ENCODE measurements around the gene FFAR1.

The FFAR1 gene

GRCh38 chr19:35347171-35347929, at the start of gene FFAR1:
FFAR1 (plus strand) TSS chr19:35347902; CDS start chr19:35351552, 3,650 bp downstream.
- Histone ChIP-seq H3K9me3 (ENCODE audit: control insufficient read depth in 1 of 2, low read length in 2 of 2) (no peaks in the 10 kb centered on the region), H3K4me1 (ENCODE audit: control insufficient read depth in 1 of 2, insufficient read depth in 2 of 2, low read length in 2 of 2) (no peaks in the 10 kb centered on the region), H3K27ac (ENCODE audit: low read length) (no peak within 1 kb of the TSS), H3K36me3 (ENCODE audit: control insufficient read depth in 1 of 2, insufficient read depth in 2 of 2, low read length in 2 of 2) (no peaks in the 10 kb centered on the region), H3K4me3 (ENCODE audit: low read depth in 1 of 2, low read length in 2 of 2) (no peak within 1 kb of the TSS), H3K27me3 (ENCODE audit: low read depth, low read length) (no peaks in the 10 kb centered on the region)

GRCh38 chr19:35297922-35298321, 49.8 kb upstream of the FFAR1 start:
- no peak overlapping the region for H3K27ac ChIP-seq (ENCODE audit: low read length)
- H3K4me1 ChIP-seq (ENCODE audit: control insufficient read depth in 1 of 2, insufficient read depth in 2 of 2, low read length in 2 of 2): no peaks in the 10 kb centered on the region
- H3K36me3 ChIP-seq (ENCODE audit: control insufficient read depth in 1 of 2, insufficient read depth in 2 of 2, low read length in 2 of 2): no peaks in the 10 kb centered on the region
- peaks cover 17% of the 10 kb centered on the region for H3K27me3 ChIP-seq (ENCODE audit: low read depth, low read length)
- H3K9me3 ChIP-seq (ENCODE audit: control insufficient read depth in 1 of 2, low read length in 2 of 2): no peaks in the 10 kb centered on the region
- H3K4me3 ChIP-seq (ENCODE audit: low read depth in 1 of 2, low read length in 2 of 2): no peak overlapping the region

- H3K4me3 ChIP-seq (ENCODE audit: low read depth in 1 of 2, low read length in 2 of 2): no peak overlapping the region
- H3K4me1 ChIP-seq (ENCODE audit: control insufficient read depth in 1 of 2, insufficient read depth in 2 of 2, low read length in 2 of 2): no peaks in the 10 kb centered on the region
- H3K36me3 ChIP-seq (ENCODE audit: control insufficient read depth in 1 of 2, insufficient read depth in 2 of 2, low read length in 2 of 2): no peaks in the 10 kb centered on the region
- peaks cover 17% of the 10 kb centered on the region for H3K27me3 ChIP-seq (ENCODE audit: low read depth, low read length)
- H3K9me3 ChIP-seq (ENCODE audit: control insufficient read depth in 1 of 2, low read length in 2 of 2): no peaks in the 10 kb centered on the region
- no peak overlapping the region for H3K27ac ChIP-seq (ENCODE audit: low read length)
These were observed 49.1 kb upstream of the FFAR1 start for GRCh38 chr19:35298561-35298972.

- no peak overlapping the region for H3K27ac ChIP-seq (ENCODE audit: low read length)
- no peak overlapping the region for H3K4me3 ChIP-seq (ENCODE audit: low read depth in 1 of 2, low read length in 2 of 2)
- peaks cover 17% of the 10 kb centered on the region for H3K27me3 ChIP-seq (ENCODE audit: low read depth, low read length)
- no peaks in the 10 kb centered on the region for H3K4me1 ChIP-seq (ENCODE audit: control insufficient read depth in 1 of 2, insufficient read depth in 2 of 2, low read length in 2 of 2)
- H3K36me3 ChIP-seq (ENCODE audit: control insufficient read depth in 1 of 2, insufficient read depth in 2 of 2, low read length in 2 of 2): no peaks in the 10 kb centered on the region
- no peaks in the 10 kb centered on the region for H3K9me3 ChIP-seq (ENCODE audit: control insufficient read depth in 1 of 2, low read length in 2 of 2)
These were observed 48.0 kb upstream of the FFAR1 start for GRCh38 chr19:35299523-35300338.

- no peaks in the 10 kb centered on the region for H3K9me3 ChIP-seq (ENCODE audit: control insufficient read depth in 1 of 2, low read length in 2 of 2)
- no peaks in the 10 kb centered on the region for H3K36me3 ChIP-seq (ENCODE audit: control insufficient read depth in 1 of 2, insufficient read depth in 2 of 2, low read length in 2 of 2)
- H3K4me1 ChIP-seq (ENCODE audit: control insufficient read depth in 1 of 2, insufficient read depth in 2 of 2, low read length in 2 of 2): no peaks in the 10 kb centered on the region
- H3K4me3 ChIP-seq (ENCODE audit: low read depth in 1 of 2, low read length in 2 of 2): no peak overlapping the region
- no peak overlapping the region for H3K27ac ChIP-seq (ENCODE audit: low read length)
- peaks cover 17% of the 10 kb centered on the region for H3K27me3 ChIP-seq (ENCODE audit: low read depth, low read length)
These were observed 47.4 kb upstream of the FFAR1 start for GRCh38 chr19:35300339-35300649.

GRCh38 chr19:35301961-35302360, 45.7 kb upstream of the FFAR1 start:
- Histone ChIP-seq H3K4me3 (ENCODE audit: low read depth in 1 of 2, low read length in 2 of 2) (no peak overlapping the region), H3K27ac (ENCODE audit: low read length) (no peak overlapping the region), H3K4me1 (ENCODE audit: control insufficient read depth in 1 of 2, insufficient read depth in 2 of 2, low read length in 2 of 2) (no peaks in the 10 kb centered on the region), H3K9me3 (ENCODE audit: control insufficient read depth in 1 of 2, low read length in 2 of 2) (no peaks in the 10 kb centered on the region), H3K36me3 (ENCODE audit: control insufficient read depth in 1 of 2, insufficient read depth in 2 of 2, low read length in 2 of 2) (no peaks in the 10 kb centered on the region), H3K27me3 (ENCODE audit: low read depth, low read length) (peaks cover 16% of the 10 kb centered on the region)

- Histone ChIP-seq H3K4me1 (ENCODE audit: control insufficient read depth in 1 of 2, insufficient read depth in 2 of 2, low read length in 2 of 2) (no peaks in the 10 kb centered on the region), H3K4me3 (ENCODE audit: low read depth in 1 of 2, low read length in 2 of 2) (no peak overlapping the region), H3K27me3 (ENCODE audit: low read depth, low read length) (peaks cover 11% of the 10 kb centered on the region), H3K27ac (ENCODE audit: low read length) (no peak overlapping the region), H3K9me3 (ENCODE audit: control insufficient read depth in 1 of 2, low read length in 2 of 2) (no peaks in the 10 kb centered on the region), H3K36me3 (ENCODE audit: control insufficient read depth in 1 of 2, insufficient read depth in 2 of 2, low read length in 2 of 2) (no peaks in the 10 kb centered on the region)
These were observed 45.3 kb upstream of the FFAR1 start for GRCh38 chr19:35302446-35302845.

- Histone ChIP-seq H3K27ac (ENCODE audit: low read length) (no peak overlapping the region), H3K27me3 (ENCODE audit: low read depth, low read length) (peaks cover 2% of the 10 kb centered on the region), H3K4me3 (ENCODE audit: low read depth in 1 of 2, low read length in 2 of 2) (no peak overlapping the region), H3K9me3 (ENCODE audit: control insufficient read depth in 1 of 2, low read length in 2 of 2) (no peaks in the 10 kb centered on the region), H3K36me3 (ENCODE audit: control insufficient read depth in 1 of 2, insufficient read depth in 2 of 2, low read length in 2 of 2) (no peaks in the 10 kb centered on the region), H3K4me1 (ENCODE audit: control insufficient read depth in 1 of 2, insufficient read depth in 2 of 2, low read length in 2 of 2) (no peaks in the 10 kb centered on the region)
These were observed 44.3 kb upstream of the FFAR1 start for GRCh38 chr19:35303357-35303915.

GRCh38 chr19:35304036-35304435, 43.7 kb upstream of the FFAR1 start:
- Histone ChIP-seq H3K4me3 (ENCODE audit: low read depth in 1 of 2, low read length in 2 of 2) (no peak overlapping the region), H3K4me1 (ENCODE audit: control insufficient read depth in 1 of 2, insufficient read depth in 2 of 2, low read length in 2 of 2) (no peaks in the 10 kb centered on the region), H3K27ac (ENCODE audit: low read length) (no peak overlapping the region), H3K27me3 (ENCODE audit: low read depth, low read length) (no peaks in the 10 kb centered on the region), H3K36me3 (ENCODE audit: control insufficient read depth in 1 of 2, insufficient read depth in 2 of 2, low read length in 2 of 2) (no peaks in the 10 kb centered on the region), H3K9me3 (ENCODE audit: control insufficient read depth in 1 of 2, low read length in 2 of 2) (no peaks in the 10 kb centered on the region)

- no peaks in the 10 kb centered on the region for H3K36me3 ChIP-seq (ENCODE audit: control insufficient read depth in 1 of 2, insufficient read depth in 2 of 2, low read length in 2 of 2)
- no peak overlapping the region for H3K27ac ChIP-seq (ENCODE audit: low read length)
- H3K4me1 ChIP-seq (ENCODE audit: control insufficient read depth in 1 of 2, insufficient read depth in 2 of 2, low read length in 2 of 2): no peaks in the 10 kb centered on the region
- no peak overlapping the region for H3K4me3 ChIP-seq (ENCODE audit: low read depth in 1 of 2, low read length in 2 of 2)
- no peaks in the 10 kb centered on the region for H3K9me3 ChIP-seq (ENCODE audit: control insufficient read depth in 1 of 2, low read length in 2 of 2)
- no peaks in the 10 kb centered on the region for H3K27me3 ChIP-seq (ENCODE audit: low read depth, low read length)
These were observed 42.5 kb upstream of the FFAR1 start for GRCh38 chr19:35305181-35305580.

GRCh38 chr19:35306473-35307246, 41.0 kb upstream of the FFAR1 start:
- Histone ChIP-seq H3K4me3 (ENCODE audit: low read depth in 1 of 2, low read length in 2 of 2) (no peak overlapping the region), H3K27me3 (ENCODE audit: low read depth, low read length) (no peaks in the 10 kb centered on the region), H3K4me1 (ENCODE audit: control insufficient read depth in 1 of 2, insufficient read depth in 2 of 2, low read length in 2 of 2) (no peaks in the 10 kb centered on the region), H3K36me3 (ENCODE audit: control insufficient read depth in 1 of 2, insufficient read depth in 2 of 2, low read length in 2 of 2) (no peaks in the 10 kb centered on the region), H3K27ac (ENCODE audit: low read length) (no peak overlapping the region), H3K9me3 (ENCODE audit: control insufficient read depth in 1 of 2, low read length in 2 of 2) (no peaks in the 10 kb centered on the region)

All from muscle layer of duodenum (tissue), 2 donors.